Astrocyte of the spinal cord (primary cell): Measurements from ENCODE around the gene DPH1.

Experiments
- DNase-seq: peaks from one replicate; pipeline ENCODE4 v3.0.0; 2011; ENCODE audit warnings: low read depth, low spot score
- H3K4me3 ChIP-seq: 2 replicates; pipeline ENCODE4 v1.5.1; 2011; ENCODE audit warnings: low read depth, mild to moderate bottlenecking, low read length, moderate library complexity
- in situ Hi-C: cut with HindIII; loops from 2 replicates; pipeline ENCODE4 v1.10.0; 2017; ENCODE audit warnings: low sequenced_read_pairs
- TF ChIP-seq, protein P1 (sequence below): IDR thresholded peaks from 2 replicates; pipeline ENCODE4 v1.5.1; 2012; ENCODE audit warnings: low read depth, mild to moderate bottlenecking, low read length, inconsistent platforms

DPH1 gene

DNA sequence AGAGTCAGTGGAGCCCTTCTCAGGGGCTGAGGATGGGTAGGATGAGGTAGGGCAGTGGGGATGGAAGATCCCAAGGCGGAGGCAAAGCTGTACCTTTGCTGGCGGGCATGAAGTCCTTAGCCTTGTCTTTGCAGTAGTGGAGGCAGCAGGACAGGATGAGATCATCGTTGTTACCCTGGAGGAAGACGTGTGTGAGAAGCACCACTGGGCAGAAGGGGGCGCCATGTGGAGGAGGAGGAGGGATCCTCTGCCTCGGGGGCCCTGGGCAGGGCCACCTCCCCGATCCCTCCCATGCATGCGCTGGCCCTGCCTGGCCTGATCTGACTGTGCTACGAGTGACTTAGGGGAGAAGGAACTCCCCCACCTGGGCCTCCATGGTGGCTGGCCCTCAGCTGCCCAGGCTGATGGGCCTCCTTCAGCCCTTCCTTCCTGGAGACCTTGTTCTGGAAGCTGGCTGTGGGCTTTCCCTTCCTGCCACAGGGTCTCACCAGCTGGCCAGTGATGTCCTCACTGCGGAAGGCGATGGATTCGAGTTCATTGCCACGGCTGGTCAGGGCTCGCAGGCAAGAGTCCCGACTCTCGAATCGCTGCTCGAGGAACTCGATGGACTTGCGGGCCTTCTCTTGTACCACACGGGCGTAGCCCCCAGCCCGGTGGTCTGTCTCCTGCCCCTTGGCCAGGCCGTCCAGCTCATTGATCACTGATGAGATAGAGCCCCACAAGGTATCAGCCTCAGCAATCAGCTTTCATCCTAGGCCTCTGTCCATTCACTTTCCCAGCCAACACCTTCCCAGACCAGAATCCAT lies 35.2 kb downstream of the DPH1 start:
- peak; percentile 82 for DNase-seq
- no peak overlapping the region for H3K4me3 ChIP-seq
- TF ChIP-seq, protein P1, sequence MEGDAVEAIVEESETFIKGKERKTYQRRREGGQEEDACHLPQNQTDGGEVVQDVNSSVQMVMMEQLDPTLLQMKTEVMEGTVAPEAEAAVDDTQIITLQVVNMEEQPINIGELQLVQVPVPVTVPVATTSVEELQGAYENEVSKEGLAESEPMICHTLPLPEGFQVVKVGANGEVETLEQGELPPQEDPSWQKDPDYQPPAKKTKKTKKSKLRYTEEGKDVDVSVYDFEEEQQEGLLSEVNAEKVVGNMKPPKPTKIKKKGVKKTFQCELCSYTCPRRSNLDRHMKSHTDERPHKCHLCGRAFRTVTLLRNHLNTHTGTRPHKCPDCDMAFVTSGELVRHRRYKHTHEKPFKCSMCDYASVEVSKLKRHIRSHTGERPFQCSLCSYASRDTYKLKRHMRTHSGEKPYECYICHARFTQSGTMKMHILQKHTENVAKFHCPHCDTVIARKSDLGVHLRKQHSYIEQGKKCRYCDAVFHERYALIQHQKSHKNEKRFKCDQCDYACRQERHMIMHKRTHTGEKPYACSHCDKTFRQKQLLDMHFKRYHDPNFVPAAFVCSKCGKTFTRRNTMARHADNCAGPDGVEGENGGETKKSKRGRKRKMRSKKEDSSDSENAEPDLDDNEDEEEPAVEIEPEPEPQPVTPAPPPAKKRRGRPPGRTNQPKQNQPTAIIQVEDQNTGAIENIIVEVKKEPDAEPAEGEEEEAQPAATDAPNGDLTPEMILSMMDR: peak; percentile 69
- in situ Hi-C loops: loop anchor here (10.0 kb wide), 1 partner anchor 110 kb away; no protein-coding TSS in a partner anchor

DNA sequence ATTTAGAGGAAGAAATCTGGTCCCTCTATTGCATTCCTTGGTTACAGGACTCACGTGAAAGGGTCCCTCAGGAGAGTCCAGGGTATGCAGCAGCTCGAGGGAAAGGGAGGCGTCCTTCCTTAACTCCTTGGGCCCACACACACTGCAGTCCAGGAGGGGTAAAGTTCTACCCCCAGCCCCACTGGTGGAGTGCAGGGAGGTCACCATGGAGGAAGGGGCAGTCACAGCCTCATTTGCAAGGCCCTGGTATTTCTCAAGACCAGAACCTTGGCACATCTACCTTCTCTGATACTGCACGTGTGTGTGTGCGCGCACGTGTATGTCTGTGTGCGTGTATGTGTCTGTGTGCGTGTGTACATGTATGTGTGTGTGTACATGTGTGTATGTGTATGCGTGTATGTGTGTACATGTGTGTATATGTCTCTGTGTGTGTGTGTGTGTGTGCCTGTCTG lies 36.0 kb downstream of the DPH1 start:
- no peak for DNase-seq
- H3K4me3 ChIP-seq: no peak overlapping the region
- TF ChIP-seq, protein P1: no peak
- in situ Hi-C loops: loop anchor here (10.0 kb wide), 1 partner anchor 109 kb away; no protein-coding TSS in a partner anchor

DNA sequence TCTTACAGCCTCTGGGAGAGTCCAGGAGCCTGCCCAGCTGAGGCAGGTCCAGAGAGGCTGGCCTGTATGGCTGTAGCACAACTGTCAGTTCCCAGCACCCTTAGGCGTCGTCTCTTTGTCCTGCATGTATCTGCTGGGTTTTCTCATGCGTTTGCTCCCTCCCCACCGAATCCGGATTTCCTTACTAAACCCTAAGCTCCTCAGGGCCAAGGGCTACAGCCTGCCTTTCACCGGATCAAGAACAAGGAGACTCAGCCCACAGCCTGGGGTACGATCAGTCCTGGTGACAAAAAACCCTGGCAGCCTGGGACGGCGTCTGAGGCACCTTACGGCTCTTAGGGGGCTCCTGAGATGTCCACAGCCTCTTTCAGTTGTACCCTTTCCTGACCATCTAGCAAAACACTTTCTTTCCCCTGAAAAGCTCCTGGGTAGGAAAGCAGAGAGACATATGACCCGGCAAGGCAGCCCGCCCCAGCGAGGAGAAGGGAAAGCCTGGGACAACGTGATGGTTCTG lies 37.2 kb downstream of the DPH1 start:
- TF ChIP-seq, protein P1: no peak
- DNase-seq: no peak
- no peak overlapping the region for H3K4me3 ChIP-seq
- in situ Hi-C loops: loop anchor here (10.0 kb wide), 1 partner anchor 108 kb away; no protein-coding TSS in a partner anchor

DNA sequence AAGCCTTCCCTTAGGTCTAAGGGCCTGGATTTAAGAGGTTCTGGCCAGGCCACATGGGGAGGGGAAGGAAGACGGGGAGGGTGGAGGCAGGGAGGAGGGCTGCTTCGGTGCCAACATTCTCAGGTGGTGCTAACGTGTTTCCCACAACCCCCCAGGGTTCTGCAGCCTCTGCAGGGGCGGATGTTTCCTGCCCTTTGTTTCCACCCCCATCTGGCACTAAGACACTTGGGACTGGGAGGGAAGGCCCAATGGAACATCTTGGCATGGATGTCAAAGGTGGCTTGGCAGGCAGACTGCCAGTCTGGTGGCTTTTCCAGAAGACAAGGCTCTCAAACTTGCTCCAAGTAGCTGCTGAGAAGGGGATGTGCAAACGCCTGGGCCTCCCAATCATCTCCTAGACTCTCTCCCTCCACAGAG lies 37.7 kb downstream of the DPH1 start:
- in situ Hi-C loops: loop anchor here (10.0 kb wide), 1 partner anchor 107 kb away; no protein-coding TSS in a partner anchor
- H3K4me3 ChIP-seq: no peak overlapping the region
- peak; percentile 86 for DNase-seq
- TF ChIP-seq, protein P1: no peak

DNA sequence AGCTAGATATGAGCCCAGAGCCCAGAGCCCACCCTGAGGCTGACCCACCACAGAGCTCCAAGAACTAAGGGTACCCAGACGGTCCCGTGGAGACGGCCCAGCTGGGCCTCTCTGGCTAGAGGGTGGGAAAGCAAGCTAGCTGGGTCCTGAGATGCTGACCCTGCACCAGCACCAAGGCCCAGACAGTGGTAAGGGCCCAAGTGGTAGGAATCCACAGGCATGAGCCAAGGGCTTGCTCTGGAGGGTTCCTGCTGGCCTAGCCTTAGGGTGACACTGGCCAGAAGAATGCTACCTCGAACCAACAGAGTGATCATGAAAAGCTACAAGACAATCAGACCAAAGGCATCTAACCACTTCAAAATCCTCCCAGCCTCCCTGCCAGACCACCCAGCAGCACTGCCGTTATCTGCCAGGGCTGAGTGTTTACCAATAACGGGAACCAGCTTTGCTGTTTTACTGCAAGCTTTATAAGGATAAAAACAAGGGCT lies 38.1 kb downstream of the DPH1 start:
- in situ Hi-C loops: loop anchor here (10.0 kb wide), 1 partner anchor 107 kb away; no protein-coding TSS in a partner anchor
- DNase-seq: peak; percentile 92
- TF ChIP-seq, protein P1: peak; percentile 26
- no peak overlapping the region for H3K4me3 ChIP-seq

DNA sequence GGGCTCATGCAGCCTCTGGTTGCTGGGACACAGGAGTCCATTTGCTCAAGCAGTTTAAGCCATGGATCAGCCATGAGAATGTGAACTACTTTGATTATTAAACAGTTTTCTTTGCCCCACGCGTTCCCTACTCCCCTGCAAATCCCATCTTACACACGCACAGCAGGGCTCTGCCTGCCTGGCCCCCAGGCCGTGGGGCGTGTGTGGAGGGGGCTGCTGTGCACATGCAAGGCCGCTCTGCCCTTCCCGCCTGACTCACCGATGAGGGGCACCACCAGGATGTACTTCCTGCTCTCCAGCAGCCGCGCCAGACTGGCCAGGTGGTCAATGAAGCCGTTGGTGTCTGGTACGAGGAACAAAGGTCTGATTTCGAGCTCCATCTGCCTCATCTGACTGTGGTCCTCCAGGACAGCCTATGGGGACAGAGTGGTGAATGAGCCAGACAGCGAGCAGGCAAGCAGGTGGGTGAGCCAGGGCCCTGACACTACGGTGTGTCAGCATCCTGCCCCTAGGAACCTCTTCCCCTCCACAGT lies 38.6 kb downstream of the DPH1 start:
- DNase-seq: no peak
- no peak overlapping the region for H3K4me3 ChIP-seq
- TF ChIP-seq, protein P1: no peak
- in situ Hi-C loops: loop anchor here (10.0 kb wide), 1 partner anchor 106 kb away; no protein-coding TSS in a partner anchor
